ENCODE data around the gene TMEM151A.

Gene TMEM151A

GRCh38 chr11:66336234-66337102 is 44.8 kb downstream of the TMEM151A start, which contains the start of gene RIN1:
Gene RIN1 (minus strand): TSS chr11:66336434. CDS start chr11:66336402, 32 bp downstream.
- peak within 1 kb of the TSS; percentile 77 for H3K4me3 ChIP-seq (ENCODE audit: low read depth, low read length)
- DNase-seq (ENCODE audit: low read depth), result peak; percentile 94
- TF ChIP-seq, protein P1, sequence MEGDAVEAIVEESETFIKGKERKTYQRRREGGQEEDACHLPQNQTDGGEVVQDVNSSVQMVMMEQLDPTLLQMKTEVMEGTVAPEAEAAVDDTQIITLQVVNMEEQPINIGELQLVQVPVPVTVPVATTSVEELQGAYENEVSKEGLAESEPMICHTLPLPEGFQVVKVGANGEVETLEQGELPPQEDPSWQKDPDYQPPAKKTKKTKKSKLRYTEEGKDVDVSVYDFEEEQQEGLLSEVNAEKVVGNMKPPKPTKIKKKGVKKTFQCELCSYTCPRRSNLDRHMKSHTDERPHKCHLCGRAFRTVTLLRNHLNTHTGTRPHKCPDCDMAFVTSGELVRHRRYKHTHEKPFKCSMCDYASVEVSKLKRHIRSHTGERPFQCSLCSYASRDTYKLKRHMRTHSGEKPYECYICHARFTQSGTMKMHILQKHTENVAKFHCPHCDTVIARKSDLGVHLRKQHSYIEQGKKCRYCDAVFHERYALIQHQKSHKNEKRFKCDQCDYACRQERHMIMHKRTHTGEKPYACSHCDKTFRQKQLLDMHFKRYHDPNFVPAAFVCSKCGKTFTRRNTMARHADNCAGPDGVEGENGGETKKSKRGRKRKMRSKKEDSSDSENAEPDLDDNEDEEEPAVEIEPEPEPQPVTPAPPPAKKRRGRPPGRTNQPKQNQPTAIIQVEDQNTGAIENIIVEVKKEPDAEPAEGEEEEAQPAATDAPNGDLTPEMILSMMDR (IDR thresholded peaks at IDR 0.05; ENCODE audit: low read depth, low read length, missing control alignments), result peak; percentile 29
- in situ Hi-C loops (cut with HindIII; ENCODE audit: low sequenced_read_pairs), result loop anchor here (10.0 kb wide), 1 partner anchor 62 kb away; the partner anchor contains the start of gene CNIH2

- in situ Hi-C loops (cut with HindIII; ENCODE audit: low sequenced_read_pairs), result loop anchor here (10.0 kb wide), 1 partner anchor 62 kb away; the partner anchor contains the start of gene CNIH2
- no peak for DNase-seq (ENCODE audit: low read depth)
- H3K4me3 ChIP-seq (ENCODE audit: low read depth, low read length), result peak overlapping the region; percentile 2
- TF ChIP-seq, protein P1 (IDR thresholded peaks at IDR 0.05; ENCODE audit: low read depth, low read length, missing control alignments), result peak; percentile 14
Measured at GRCh38 chr11:66337103-66337899, 45.6 kb downstream of the TMEM151A start.

DNA sequence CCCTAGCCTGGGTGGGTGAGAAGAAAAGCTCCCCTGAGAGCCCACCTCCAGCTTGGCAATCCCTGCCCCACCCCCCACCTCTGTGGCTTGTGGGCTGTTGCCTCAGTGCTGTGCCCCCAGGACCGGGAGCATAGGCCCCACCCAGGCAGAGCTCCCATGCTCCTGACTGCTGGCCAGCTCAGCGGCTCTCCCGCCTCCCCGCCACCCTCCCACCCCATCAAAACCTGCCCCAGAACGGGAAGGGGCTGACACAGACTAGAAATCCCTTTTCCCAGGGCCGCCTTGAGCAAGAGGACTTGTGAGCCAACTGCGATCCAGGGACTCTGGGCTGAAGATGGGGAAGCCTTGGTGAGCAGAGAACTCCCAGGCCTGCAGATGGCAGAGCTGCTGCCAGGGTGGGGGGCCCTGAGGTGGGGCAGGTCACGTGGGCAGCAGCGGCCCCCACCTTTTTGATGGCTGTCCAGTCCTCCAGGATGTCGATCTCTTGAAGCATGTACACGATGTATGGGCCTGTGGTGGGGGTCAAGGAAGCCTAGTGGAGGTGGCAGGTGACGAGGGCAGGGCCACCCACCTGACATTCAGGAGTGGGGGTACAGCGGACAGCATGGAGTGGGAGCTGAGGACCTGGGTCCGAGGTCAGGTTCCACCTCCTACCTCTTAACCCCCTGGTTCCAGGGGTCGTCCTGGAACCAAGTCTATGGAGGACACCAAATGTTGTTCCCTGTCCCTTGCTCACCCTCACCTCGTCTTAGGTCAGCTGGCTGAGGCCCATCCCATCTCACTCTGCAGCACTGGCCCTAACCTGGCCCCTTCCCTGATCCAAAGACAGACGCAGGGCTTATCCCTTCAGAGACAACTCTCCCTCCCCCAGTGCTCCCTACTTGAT is 46.8 kb downstream of the TMEM151A start:
- DNase-seq (ENCODE audit: low read depth), result no peak
- in situ Hi-C loops (cut with HindIII; ENCODE audit: low sequenced_read_pairs), result loop anchor here (10.0 kb wide), 1 partner anchor 64 kb away; the partner anchor contains the start of gene CNIH2
- TF ChIP-seq, protein P1 (IDR thresholded peaks at IDR 0.05; ENCODE audit: low read depth, low read length, missing control alignments), result no peak
- no peak overlapping the region for H3K4me3 ChIP-seq (ENCODE audit: low read depth, low read length)

- no peak for DNase-seq (ENCODE audit: low read depth)
- no peak overlapping the region for H3K4me3 ChIP-seq (ENCODE audit: low read depth, low read length)
- in situ Hi-C loops (cut with HindIII; ENCODE audit: low sequenced_read_pairs), result loop anchor here (10.0 kb wide), 1 partner anchor 64 kb away; the partner anchor contains the start of gene CNIH2
- TF ChIP-seq, protein P1 (IDR thresholded peaks at IDR 0.05; ENCODE audit: low read depth, low read length, missing control alignments), result no peak
Measured at GRCh38 chr11:66339162-66339675, 47.5 kb downstream of the TMEM151A start.

DNA sequence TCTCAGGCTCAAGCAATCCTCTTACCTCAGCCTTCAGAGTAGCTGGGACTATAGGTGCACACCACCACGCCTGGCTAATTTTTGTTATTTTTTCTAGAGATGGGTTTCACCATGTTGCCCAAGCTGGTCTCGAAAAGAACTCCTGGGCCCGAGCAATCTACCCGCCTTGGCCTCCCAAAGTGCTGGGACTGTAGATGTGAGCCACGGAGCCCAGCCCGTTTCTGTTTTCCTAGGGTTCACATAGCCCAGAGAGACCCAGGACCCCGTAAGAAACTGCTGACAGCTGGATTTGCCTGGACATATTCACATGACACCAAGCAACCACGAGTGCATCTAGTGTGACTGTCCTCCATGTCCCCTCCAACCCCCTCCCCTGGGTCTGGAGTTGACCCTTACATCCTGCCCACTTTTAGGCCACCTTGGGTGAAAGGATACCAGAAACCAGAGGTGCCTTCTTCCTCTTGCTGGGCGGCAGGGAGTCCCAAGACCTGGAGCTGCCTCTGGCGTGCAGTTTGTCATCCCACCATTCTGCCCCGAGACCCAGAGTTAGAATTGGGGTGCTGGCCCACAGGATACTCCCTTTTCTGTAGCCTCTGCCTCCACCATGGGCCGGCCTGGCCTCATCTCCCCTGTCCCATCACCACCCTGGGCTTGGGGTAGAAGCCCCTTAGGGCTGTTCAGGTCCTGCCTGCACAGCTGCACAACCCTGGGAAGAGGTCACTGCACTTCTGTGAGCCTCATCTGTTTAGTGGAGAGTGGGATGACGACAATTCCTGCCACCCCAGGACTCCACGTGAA is 48.2 kb downstream of the TMEM151A start:
- TF ChIP-seq, protein P1 (IDR thresholded peaks at IDR 0.05; ENCODE audit: low read depth, low read length, missing control alignments), result no peak
- DNase-seq (ENCODE audit: low read depth), result no peak
- in situ Hi-C loops (cut with HindIII; ENCODE audit: low sequenced_read_pairs), result loop anchor here (10.0 kb wide), 1 partner anchor 65 kb away; the partner anchor contains the start of gene CNIH2
- H3K4me3 ChIP-seq (ENCODE audit: low read depth, low read length), result no peak overlapping the region

All from astrocyte of the cerebellum (primary cell).